GM12801 (cell line): ENCODE data around the gene ADAT3.

Source experiments
- TF ChIP-seq, protein P1 (sequence below): IDR thresholded peaks from one replicate; pipeline ENCODE4 v1.5.1; 2011; ENCODE audit warnings: control low read depth; ENCODE audit not compliant: insufficient read length; ENCODE audit errors: extremely low read depth

The ADAT3 gene

DNA sequence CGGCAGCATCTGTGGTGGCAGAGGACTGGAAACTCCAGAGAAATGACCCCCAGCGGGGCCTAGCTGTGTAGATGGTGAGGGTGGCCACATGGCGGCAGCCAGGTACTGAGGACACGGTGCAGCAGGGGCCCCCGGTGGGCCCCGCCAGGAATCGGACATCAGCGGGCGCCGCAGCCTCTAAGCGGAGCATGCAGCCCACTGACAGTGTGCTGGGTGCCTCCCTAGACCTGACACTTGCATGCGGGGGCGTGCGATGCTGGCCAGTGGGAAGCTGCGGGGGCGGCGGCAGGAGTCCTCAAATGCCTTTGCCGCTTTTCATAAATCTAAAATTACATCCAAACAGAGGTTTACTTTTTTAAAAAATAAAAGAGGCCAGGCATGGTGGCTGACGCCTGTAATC is 16.1 kb downstream of the ADAT3 start:
- TF ChIP-seq, protein P1, sequence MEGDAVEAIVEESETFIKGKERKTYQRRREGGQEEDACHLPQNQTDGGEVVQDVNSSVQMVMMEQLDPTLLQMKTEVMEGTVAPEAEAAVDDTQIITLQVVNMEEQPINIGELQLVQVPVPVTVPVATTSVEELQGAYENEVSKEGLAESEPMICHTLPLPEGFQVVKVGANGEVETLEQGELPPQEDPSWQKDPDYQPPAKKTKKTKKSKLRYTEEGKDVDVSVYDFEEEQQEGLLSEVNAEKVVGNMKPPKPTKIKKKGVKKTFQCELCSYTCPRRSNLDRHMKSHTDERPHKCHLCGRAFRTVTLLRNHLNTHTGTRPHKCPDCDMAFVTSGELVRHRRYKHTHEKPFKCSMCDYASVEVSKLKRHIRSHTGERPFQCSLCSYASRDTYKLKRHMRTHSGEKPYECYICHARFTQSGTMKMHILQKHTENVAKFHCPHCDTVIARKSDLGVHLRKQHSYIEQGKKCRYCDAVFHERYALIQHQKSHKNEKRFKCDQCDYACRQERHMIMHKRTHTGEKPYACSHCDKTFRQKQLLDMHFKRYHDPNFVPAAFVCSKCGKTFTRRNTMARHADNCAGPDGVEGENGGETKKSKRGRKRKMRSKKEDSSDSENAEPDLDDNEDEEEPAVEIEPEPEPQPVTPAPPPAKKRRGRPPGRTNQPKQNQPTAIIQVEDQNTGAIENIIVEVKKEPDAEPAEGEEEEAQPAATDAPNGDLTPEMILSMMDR: no peak

DNA sequence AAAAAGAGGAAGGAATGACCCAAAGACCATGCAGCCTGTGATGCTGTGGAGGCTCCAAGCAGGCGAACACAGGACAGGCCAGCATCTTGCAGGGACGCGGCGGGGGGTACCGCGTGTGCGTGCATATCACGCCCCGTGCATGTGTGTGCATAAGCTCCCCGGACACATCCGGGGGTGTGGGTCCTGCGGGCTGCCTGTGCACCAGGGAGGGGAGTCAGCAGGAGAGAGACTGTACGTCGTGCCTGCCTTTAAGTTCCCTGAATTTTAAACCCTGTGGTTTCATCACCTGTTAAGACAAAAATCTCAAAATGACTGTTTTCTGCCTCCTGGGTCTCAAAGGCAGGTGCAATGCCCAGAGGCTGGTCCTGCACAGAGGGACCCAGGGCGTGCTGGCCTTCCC is 16.6 kb downstream of the ADAT3 start:
- TF ChIP-seq, protein P1: no peak

DNA sequence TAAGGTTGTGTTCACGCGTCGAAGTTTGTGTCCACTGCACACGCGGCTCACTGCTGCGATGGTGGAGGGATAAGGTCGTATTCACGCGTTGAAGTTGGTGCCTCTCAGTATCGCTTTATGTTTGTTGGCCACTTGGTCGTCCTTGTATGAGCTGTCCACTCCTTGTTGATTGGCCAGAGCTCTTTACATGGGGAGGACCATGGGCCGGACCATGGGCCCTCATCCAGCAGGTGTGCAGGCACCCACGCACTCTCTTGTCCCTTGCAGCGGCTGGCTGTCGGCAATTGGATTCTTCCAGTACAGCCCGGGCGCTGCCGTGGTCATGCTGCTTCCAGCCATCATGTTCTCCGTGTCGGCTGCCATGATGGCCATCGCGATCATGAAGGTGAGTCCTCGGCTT is 17.6 kb downstream of the ADAT3 start:
- TF ChIP-seq, protein P1: no peak

DNA sequence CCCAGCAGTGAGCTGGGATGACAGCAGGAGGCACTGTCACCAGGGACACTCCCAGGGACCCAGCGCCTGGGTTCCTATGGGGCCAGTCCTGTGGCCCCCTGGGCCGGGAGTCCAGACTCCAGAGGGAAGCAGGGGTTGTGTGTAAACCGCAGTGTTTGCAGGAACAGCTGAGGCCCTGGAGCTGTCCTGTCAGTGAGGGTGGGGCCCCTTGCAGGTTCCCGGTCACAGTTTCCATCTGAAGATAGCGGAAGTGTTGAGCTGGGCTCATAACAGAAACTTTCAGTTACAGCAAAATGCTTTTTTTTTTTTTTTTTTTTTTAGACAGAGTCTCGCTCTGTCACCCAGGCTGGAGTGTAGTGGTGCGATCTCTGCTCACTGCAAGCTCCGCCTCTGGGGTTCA is 18.1 kb downstream of the ADAT3 start:
- TF ChIP-seq, protein P1: no peak

DNA sequence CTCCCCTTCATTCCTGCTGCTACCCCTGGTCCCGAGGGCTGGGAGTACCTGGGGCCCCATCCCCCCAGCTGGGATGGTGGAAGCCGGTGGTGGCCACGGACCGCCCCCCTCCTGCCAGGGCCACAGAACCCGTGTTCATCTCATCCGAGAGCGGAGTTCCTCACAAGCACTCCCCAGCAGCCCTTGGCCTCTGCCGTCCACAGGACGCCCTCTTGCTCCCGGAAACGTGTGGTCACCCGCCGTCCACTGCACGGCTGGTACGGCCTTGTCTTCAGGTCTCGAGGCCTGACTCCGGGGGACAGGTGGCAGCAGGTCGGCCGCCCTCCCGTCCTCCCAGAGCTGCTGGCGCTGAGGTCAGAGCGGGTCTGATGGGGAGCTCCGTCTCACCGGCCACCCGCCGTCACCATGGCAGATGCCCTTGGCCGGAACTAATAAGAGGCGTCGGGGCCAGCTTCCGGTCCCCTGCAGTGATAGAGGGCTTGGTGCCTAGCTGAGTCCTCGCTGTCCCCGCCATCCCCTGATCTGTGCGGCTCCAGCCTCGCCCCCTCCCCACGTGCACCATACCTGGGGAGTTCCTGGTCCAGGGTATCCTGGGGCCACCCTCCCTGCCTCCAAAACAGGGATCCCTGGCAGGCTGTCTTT is 19.2 kb downstream of the ADAT3 start:
- TF ChIP-seq, protein P1: no peak

DNA sequence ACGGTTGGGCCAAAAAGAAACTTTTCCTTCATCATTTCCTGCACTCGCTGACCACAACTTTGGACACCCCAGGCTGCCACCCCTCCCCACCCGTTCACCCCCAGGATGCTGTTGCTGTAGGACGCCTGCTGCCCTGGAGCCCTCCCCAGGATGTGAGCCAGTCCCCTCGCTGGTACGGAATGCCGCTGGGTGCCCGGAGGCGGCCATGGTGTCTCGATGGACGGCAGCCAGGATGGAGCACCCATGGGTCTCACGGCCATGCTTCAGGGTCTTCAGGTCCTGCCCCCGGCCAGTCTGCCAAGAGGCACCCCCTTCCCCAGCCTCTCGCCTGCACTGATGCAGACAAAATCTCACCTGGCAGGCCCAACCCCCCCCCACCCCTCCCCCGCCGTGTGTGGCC is 20.3 kb downstream of the ADAT3 start:
- TF ChIP-seq, protein P1: no peak

DNA sequence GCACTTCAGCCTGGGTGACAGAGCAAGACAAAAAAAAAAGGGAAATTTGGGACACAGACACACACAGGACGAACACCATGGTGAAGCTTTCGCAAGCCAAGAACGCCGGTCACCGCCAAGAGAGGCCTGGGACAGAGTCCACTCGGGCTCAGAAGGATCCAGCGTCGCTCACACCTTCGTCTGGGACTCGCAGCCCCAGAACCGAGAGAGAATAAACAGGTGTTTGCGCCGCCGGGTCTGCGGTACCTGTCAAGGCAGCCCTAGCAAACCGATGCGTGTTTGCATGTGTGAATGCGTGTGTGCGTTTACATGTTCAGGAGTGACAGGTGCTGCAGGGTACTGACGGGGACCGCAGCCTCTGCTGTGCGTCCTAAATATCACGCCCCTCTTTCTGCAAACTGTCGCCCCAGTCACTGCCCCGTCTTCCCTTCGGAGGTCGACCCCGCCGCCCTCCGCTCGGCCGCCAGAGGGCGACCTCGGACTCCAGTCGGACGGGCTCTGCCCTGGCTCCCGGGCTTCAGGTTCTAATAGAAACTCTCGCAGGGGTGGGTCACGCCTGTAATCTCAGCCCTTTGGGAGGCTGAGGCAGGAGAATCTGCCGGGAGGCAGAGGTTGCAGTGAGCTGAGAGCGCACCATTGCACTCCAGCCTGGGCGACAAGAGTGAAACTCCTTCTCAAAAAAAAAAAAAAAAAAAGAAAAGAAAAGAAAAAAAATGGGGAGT is 24.0 kb downstream of the ADAT3 start:
- TF ChIP-seq, protein P1: no peak
